ENCODE measurements around the gene MRPL17.

Gene MRPL17

GRCh38 chr11:6681949-6682348, 1.2 kb downstream of the MRPL17 start:
- peak; percentile 49 for DNase-seq

DNA sequence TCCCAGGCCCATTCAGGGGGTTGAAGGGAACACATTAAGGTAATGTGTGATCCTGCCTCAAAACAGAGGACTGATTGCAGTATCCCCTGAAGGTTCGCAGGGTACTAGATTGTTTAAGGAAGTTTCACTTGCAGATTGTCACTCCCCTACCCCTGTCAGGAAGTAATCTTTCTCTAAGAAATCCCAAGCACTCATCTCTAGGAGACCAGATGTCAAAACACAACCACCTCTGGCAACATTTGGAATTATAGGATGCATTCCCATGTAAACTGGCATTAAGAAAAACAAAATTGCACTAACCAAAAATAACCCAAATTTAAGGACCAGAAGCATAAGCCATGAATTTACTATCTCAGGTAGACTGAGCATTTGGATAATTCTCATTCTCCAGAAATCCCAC, 1.6 kb downstream of the MRPL17 start:
- DNase-seq = no peak

- no peak for DNase-seq
These were observed 6.1 kb downstream of the MRPL17 start for GRCh38 chr11:6677018-6677417.

DNA sequence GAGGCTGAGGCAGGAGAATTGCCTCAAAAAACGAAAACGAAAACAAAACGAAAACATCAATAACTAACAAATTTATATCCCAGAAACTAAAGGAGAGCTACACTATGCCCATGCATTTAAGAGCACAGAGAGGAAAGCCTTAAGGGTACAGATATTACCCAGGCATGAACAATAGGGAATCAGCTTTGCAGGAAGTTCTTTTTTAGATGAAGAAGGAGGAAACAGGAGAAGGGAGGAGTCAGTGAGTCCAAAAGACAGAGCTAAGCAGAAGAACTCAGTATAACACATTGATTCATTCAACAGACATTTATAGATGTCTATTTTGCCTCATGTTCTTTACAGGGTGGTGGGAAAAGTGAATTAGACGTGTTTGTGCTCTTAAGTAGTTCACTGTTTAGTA, 8.3 kb downstream of the MRPL17 start:
- DNase-seq = no peak

DNA sequence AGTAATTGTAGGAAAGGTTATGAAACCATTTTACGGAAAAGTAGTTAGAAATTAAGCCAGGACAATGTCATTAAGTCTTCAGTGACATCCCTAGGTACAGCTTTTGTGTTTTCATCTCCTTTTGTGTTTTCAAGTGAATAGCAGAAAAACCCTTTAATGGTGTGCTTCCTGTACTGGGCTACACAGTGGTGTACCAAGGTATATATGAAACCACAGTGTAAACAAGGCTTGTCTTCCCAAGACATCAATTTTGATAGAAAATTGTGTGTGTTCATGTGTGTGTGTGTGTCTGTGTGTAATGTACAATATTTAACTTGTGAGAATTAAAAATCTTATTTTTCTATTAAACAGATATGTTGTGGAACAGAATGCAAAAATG, 8.9 kb downstream of the MRPL17 start:
- no peak for DNase-seq

GRCh38 chr11:6673523-6674218, 9.5 kb downstream of the MRPL17 start:
- DNase-seq = no peak

GRCh38 chr11:6671991-6672390, 11.1 kb downstream of the MRPL17 start:
- DNase-seq = peak; percentile 81

GRCh38 chr11:6670202-6670830, 12.8 kb downstream of the MRPL17 start:
- DNase-seq = peak; percentile 41

- peak; percentile 67 for DNase-seq
These were observed 15.3 kb downstream of the MRPL17 start for GRCh38 chr11:6667733-6668374.

GRCh38 chr11:6666302-6667183, 16.6 kb downstream of the MRPL17 start:
- no peak for DNase-seq

DNA sequence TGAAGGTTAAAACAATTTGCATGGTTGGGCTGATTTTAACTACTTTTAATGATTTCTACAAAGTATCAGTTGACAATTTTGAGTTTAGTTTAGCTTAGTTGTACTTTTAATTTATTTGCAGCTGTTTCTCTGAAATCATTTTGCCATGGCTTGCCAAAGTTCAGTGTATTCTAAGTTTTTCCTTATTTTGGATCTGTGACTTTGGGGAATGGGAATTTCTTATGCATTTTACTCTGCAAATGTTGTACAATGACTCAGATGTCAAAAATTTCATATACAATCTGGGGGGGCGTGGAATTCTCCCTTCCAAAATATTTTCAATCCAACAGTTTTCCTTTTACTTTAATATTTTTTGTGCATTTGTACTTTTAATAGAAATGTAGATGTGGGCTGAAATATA, 18.6 kb downstream of the MRPL17 start:
- no peak for DNase-seq

DNA sequence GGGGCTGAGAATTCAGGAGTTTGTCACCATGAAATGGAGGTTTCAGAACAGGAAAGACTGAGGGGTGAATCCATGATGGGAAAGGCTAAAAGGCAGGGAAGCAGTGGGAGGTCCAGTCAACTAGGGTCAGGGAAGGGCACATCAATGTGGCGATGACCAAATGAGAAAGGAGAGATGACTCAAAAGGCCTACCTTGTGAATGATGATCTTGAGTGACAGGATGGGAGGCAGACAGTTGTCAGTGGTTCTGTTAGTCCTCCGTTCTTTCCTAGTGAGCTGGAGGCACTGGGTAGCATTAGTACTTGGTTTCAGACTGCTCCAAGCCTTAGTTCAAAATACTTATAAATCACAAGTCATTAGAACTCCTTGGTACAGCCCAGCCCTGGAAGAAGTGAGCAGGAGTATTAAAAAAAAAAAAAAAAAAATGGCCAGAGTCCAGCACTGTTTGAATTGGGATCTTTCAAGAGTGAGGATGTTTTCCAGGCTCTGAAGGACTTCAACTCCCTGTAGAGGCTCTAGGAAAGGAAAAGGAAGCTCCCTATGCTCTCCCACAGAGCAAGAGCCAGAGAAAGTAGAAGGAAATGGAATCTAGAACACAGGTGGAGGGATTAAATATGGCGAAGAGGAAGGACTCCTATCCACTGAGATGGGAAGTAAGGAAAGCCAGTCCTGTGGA, 19.2 kb downstream of the MRPL17 start:
- no peak for DNase-seq

GRCh38 chr11:6660712-6661111, 22.4 kb downstream of the MRPL17 start:
- DNase-seq = no peak

DNA sequence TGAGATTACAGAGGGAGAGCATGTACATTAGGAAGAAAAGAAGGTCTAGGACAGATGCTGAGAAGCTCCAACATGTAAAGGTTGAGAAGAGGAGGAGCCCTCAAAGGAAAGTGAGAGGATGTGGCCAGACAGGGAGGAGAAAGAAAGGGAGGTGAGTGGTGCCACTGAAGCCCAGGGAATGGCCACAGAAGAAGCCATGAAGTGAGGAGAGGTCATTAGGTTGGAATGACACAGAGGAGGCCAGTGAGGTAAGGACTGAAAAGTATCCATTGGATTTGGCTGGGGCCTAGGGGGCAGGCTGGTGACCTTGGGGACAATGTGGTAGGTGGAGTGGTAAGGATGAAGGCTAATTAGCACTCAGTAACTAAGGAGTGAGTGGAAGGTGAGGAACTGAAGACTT, 24.5 kb downstream of the MRPL17 start:
- no peak for DNase-seq

- no peak for DNase-seq
These were observed 25.8 kb downstream of the MRPL17 start for GRCh38 chr11:6657346-6657745.

DNA sequence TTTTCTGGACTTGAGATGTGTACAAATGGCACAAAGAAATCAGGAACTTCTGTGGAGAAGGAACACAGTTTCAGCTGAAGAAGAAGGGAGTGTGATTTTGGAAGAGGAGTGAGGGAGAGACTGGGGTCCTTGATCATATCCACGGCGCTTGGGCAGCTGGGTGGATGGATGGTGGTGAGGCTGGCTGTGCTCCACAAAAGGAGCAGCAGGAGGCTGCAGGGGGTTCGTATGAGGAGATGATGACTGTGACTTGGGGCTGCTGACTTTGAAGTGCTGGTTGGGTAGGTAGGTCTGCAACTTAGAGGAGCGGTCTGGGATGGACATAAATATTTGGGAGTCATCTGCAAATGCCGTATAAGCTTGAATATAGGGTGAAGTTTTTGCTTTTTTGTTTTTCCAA, 26.2 kb downstream of the MRPL17 start:
- no peak for DNase-seq

GRCh38 chr11:6656584-6656915, 26.6 kb downstream of the MRPL17 start:
- DNase-seq = no peak

- DNase-seq = no peak
These were observed 27.2 kb downstream of the MRPL17 start, which contains the start of gene DCHS1 for GRCh38 chr11:6655790-6656583. Gene DCHS1 (minus strand): TSS chr11:6655809. CDS start chr11:6641613, 14,196 bp downstream.

DNA sequence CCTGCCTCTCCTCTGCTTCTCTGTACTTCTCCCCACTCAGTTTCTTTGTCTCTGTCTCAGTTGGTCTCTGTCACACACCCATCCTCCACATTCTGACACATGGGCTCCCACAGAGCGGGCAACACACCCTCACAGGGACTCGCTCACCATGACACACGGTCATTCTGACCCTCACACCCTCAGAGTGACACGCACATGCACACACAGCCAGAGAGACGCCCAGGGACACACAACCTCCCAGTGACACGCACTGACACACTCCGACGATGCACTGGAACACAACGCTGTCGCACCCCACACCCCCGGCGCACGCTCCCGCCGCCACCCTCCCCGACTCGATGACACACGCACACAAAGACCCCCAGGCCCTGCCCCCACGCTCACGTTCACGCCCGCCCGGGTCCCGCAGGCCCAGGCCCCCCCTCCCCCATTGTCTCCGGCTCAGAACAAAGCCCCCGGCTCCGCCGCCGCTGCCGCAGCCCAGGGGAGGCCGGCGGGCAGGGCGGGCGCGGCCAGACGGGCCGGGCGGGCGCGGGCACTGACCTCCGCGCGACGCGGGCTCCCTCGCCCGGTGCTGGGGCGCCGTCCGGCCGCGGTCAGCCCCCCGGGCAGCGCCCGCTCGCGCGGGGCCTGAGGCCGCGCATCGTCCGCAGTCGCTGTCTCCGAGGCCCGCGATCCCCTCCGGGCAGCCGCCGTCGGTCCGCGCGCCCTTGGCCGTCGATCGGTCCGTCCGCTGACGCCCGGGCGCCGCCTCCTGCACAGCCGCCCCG, 27.9 kb downstream of the MRPL17 start:
- DNase-seq = no peak

- no peak for DNase-seq
These were observed 28.7 kb downstream of the MRPL17 start for GRCh38 chr11:6654281-6655019.
